Activated gamma-delta T cell (primary cell): Measurements from ENCODE around the gene PAK6.

Experiments used
- DNase-seq: peaks from one replicate; lab custom pipeline; 2025; lab: John Stamatoyannopoulos, UW

The PAK6 gene

GRCh38 chr15:40310001-40310959 is 71.4 kb downstream of the PAK6 start:
- no peak for DNase-seq

DNA sequence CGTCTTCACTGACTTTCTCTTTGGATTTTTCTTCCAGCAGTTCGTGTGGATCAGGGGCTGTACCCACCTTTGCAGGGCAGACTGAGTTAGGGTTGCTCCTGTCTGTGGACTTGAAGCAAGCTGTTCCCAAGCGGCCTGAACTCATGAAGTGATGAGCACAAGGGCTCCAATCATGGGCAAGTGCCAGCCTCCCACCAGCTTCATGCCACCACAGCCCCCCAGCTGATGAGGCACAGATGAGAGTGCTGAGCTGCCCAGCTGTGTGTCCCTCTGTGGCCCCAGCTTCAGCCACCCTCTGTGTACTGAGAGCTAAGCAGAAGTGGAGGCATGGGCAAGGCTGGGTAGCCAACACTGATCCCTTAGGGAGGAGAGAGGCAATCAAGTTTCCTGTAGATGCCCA is 72.1 kb downstream of the PAK6 start:
- DNase-seq, result no peak

GRCh38 chr15:40312370-40313158 is 73.7 kb downstream of the PAK6 start:
- DNase-seq, result no peak

DNA sequence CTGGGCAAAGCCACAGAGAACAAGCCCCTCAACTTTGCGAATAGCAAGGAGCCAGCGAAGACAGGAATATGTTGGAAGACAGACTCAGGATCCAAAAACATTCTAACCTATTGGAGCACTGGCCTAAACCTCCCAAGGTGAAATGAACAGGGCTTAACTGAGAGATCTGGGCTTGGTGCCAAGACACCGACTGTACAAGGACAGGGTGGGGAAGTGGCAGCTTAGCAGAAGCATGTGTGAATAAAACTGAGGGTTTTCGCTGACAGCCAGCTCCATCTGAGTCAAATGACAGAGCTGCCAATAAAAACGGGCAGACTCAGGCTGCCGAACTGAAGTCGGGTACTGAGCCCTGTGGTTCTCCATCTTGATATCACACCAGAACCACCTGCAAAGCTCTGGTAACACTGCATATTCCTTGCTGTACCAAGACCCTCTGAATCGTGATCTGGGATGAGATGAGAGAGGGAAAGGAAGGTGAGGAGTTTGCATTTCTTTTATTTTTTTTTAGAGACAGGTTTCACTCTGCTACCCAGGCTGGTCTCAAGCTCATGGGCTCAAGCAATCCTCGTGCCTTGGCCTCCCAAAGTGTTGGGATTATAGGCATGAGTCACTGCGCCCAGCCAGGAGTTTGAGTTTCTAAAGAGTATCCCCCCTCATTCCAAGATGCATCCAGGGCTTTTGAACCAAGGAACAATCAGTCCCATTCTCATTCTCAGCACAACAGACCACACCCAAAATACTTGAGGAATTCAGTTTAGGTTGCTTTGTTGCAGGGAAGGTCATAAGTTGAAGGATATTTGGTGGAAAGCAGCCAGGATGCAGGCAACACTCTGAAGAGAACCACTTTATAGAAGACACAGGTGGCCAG is 74.9 kb downstream of the PAK6 start:
- DNase-seq, result no peak

DNA sequence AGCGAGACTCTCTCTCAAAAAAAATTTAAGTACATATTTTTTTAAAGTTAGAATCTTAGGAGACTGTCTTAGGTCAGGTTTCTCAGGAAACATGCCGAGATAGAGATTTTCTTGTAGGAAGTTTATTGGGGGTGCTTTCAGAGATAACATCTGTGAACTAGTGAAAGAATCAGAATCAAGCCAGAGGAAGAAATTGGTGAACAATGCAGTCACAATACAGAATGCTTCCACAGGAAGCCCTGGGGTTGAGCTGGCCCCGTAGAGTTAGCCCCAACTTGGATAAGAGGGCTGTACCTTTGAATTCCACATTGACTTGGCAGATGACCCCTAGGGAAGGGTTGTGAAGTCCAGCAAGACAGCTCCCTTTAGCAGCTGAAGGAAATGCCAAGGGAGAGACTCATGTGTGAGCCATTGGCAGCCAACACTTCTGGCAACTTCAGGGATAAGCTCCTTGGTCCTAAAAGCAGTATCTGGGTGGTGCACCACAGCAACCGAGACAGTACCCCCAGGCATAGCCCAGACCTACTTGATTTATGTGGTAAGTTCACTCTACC is 75.9 kb downstream of the PAK6 start:
- DNase-seq, result no peak

DNA sequence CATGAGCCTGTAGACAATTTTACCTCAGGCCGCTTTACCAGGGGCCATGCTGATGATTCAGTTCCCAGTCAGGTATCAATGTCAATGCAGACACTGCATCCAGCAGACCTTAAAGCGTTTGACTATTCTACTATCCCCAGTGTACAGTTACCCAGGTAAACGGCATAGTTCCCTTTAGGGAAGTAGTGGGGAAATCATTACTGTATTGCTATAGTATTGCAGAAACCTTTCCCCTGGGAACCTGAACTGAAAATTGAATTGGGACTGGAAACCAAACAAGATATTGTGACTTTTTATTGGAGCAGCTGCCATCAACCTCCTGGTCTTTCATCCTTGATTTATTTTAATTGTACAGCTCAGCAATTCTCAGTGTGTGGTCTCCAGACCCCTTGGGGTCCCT is 78.1 kb downstream of the PAK6 start:
- DNase-seq, result no peak

GRCh38 chr15:40317580-40317979 is 78.7 kb downstream of the PAK6 start:
- DNase-seq, result no peak

DNA sequence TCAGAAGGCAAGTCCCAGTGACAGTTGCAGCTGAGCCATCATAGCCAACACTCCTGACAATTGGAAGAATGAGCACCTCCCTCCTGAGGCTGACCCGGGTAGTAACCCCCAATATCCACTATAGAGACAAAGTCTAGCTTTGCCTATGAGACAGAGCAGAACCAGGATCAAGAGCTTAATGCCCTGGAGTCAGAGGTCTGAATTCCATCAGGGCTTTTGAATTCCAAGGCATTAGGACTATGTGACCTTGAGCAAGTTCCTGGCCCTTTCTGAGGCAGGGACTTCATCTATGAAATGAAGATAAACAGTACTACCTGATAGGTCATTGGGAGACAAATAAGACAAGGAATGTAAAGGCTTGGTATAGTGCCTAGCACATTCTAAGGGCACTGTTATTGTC is 81.5 kb downstream of the PAK6 start:
- no peak for DNase-seq

DNA sequence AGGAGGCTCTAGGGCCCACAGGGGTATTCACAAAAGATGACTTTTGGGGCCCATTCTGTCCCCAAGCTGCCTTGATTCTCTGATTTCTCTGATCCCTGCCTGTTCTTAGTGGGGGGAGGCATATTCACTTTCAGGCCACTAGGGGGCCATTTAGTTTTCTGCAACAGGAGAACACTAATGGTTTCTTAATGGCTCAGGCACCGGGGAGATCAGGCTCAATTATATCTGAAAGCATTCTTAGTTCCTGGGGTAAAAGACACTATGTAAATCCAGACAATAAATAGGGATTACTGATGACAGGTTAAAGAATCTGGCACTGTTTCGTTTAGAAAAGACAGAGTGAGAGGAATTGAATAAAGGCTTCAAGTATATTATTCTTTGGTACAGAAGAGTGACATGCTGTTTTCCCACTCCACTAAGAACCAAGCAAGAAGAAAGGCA is 82.1 kb downstream of the PAK6 start:
- no peak for DNase-seq

- no peak for DNase-seq
Observed at GRCh38 chr15:40322531-40323238, 83.8 kb downstream of the PAK6 start.

DNA sequence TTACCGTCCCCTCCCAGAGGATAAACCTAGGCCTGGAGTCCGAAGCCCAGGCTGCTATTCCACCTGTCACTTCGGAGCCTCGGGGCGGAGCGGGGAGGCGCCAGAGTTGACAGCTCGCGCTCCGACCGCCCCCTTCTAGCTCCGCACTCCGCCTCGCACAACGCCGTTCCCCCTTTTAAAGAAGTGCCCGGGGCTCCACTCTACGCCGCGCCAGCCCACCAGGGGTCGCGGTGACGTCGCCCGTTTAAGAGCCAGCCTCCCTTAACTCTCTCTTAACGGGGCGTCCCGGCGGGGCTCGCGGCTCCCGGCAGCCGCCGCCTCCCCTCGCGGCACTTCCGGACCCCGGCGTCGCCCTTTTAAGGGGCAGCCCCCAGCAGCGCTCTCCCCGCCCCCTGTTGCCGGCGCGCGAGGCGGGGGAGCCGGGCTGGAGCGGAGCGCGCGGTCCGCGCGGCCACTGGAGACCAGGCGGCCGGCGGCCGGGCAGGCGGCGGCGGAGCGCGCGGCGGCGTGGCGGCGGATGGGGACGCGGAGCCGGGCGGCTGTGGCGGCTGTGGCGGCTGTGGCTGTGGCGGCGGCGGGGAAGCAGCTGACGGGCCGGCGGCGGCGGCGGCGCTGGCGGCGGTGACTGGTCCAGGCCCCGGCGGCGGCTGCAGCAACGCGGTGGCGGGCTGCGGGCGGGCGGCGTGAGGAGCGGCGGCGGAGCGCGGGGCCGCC is 84.5 kb downstream of the PAK6 start, which contains the start of gene INAFM2:
INAFM2 (plus strand) TSS at position 454 of the 714 bp plus-strand sequence. CDS start 364 bp downstream, outside the sequence.
- peak; percentile 87 for DNase-seq

- peak; percentile 35 for DNase-seq
Observed at GRCh38 chr15:40323953-40324937, 85.4 kb downstream of the PAK6 start.

GRCh38 chr15:40325188-40325587 is 86.3 kb downstream of the PAK6 start:
- DNase-seq, result no peak

DNA sequence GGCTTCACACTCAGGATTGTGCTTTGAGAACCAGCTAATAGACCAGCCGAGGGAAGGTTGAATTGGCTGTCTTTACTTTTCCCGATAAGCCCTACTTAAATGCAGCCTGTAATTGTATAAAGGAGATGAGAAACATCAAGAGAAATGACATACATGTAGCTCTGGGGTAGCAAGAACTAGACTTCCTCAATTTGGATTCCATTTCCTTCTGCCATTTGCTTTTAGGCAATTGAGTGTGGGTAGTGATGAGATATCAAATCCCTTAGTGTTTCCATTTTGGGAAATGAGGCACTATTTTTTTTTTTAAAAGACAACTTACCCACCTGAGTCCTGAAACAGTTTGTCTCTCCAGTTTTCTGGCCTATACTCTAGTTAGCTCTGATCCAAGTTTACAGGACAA is 86.8 kb downstream of the PAK6 start:
- no peak for DNase-seq
